B cell (primary cell): ENCODE results near the gene RGS7.

ENCODE experiments used
- CTCF ChIP-seq: fragments of 200-600 bp; IDR thresholded peaks from one replicate; pipeline ENCODE4 v1.8.0; 2022; ENCODE audit warnings: antibody characterized with exemption, mild to moderate bottlenecking
- EZH2 ChIP-seq: IDR thresholded peaks from 2 replicates; pipeline ENCODE4 v1.6.1; 2012; ENCODE audit warnings: borderline replicate concordance, low read depth, mild to moderate bottlenecking, moderate library complexity, low read length; ENCODE audit not compliant: insufficient read depth, poor library complexity, severe bottlenecking

DNA sequence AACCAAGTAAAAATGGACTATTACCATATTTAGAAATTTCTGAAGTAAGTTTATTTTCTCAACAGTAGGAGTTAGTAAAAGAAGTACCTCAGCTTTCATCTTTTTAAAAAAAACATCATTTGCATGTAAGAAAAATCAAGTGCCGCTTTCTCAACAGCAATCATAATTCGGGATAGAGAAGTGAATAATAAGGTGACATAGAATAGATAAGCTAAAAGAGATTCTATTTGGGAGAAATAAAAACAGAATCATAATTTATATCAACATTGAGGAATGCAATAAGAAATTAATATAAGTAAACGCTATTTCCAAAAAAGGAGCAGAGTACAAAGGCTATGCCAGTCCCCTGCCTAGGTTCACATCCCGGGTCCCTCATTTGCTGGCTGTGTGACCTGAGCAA, 414.1 kb downstream of the RGS7 start:
- no peak for TF ChIP-seq CTCF
- TF ChIP-seq EZH2: no peak
